KMS-11 (cell line): ENCODE data around the gene PSMA7.

Source experiments
- H2AFZ ChIP-seq: fragments of 200-600 bp; sonication (generic); 2 replicates; pipeline ENCODE4 v1.6.1; 2016; ENCODE audit warnings: antibody characterized with exemption, mixed run types, low read depth
- H3K27ac ChIP-seq: fragments of 200-600 bp; sonication (generic); 2 replicates; pipeline ENCODE4 v1.6.1; 2016; ENCODE audit warnings: mild to moderate bottlenecking, mixed run types
- H3K27me3 ChIP-seq: fragments of 200-600 bp; sonication (generic); 2 replicates; pipeline ENCODE4 v1.6.1; 2017; ENCODE audit warnings: mild to moderate bottlenecking, low read depth, mixed run types, moderate library complexity; ENCODE audit not compliant: insufficient read depth
- H3K36me3 ChIP-seq: fragments of 200-600 bp; sonication (generic); 2 replicates; pipeline ENCODE4 v1.6.1; 2017; ENCODE audit warnings: mild to moderate bottlenecking, mixed run types; ENCODE audit not compliant: insufficient read depth
- H3K4me1 ChIP-seq: fragments of 200-600 bp; sonication (generic); 2 replicates; pipeline ENCODE4 v1.6.1; 2016; ENCODE audit warnings: mild to moderate bottlenecking, low read depth, mixed run types; ENCODE audit not compliant: poor library complexity, severe bottlenecking
- H3K4me2 ChIP-seq: fragments of 200-600 bp; sonication (generic); 2 replicates; pipeline ENCODE4 v1.7.0; 2016; ENCODE audit warnings: mild to moderate bottlenecking, mixed run types
- H3K4me3 ChIP-seq: fragments of 200-600 bp; sonication (generic); IDR thresholded peaks from 2 replicates; pipeline ENCODE4 v1.6.1; 2017; ENCODE audit warnings: low read depth, low read length, mixed read lengths; ENCODE audit not compliant: insufficient read depth
- H3K79me2 ChIP-seq: fragments of 200-600 bp; sonication (generic); 2 replicates; pipeline ENCODE4 v1.6.1; 2016; ENCODE audit warnings: low read depth, mixed run types; ENCODE audit not compliant: insufficient read depth
- H3K9ac ChIP-seq: fragments of 200-600 bp; sonication (generic); 2 replicates; pipeline ENCODE4 v1.6.1; 2016; ENCODE audit warnings: mild to moderate bottlenecking, mixed run types
- H4K20me1 ChIP-seq: fragments of 200-600 bp; sonication (generic); 2 replicates; pipeline ENCODE4 v1.6.1; 2016; ENCODE audit warnings: mild to moderate bottlenecking, mixed run types; ENCODE audit not compliant: insufficient read depth
- TF ChIP-seq, protein P1 (sequence below): fragments of 200-600 bp; sonication (generic); conservative IDR thresholded peaks from 2 replicates; pipeline ENCODE4 v1.6.1; 2017; ENCODE audit warnings: low read depth, mild to moderate bottlenecking, antibody characterized with exemption, low read length, moderate library complexity, mixed read lengths

The PSMA7 gene

DNA sequence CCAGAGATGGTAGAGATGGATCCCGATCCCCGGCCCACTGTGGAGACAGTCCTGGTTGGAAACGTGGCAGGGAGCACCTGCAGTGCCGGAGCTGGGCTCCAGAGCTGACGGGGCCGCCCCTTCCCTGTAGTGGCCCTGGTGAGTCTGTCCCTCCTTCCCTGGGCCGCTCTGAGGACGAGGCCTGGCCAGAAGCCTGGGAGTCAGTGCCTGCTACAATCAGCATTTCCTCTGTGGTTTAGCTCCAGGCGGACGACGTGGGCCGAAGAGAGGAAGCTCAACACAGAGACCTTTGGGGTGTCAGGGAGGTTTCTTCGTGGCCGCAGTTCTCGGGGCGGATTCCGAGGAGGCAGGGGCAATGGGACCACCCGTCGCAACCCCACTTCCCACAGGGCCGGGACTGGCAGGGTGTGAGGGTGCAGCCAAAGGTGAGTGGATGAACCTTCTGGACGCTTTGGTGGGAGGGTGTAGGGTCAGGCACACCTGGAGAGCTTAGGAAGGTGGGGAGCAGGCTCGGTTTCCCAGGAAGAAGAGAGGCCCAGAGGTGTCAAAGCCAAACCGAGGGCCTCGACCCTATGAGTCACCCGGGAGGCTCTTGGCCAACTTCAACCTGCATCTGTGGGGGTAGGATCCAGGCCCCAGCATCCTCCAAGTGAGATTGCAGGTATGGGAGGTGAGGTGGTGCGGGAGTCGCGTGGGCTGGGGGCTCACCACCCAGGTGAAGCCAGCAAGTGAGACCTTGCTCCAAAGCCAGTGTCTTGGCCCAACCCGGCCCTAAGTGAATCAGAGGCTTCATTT, 9.9 kb downstream of the PSMA7 start:
- H3K4me3 ChIP-seq: no peak overlapping the region
- no peak overlapping the region for H3K9ac ChIP-seq
- TF ChIP-seq, protein P1, sequence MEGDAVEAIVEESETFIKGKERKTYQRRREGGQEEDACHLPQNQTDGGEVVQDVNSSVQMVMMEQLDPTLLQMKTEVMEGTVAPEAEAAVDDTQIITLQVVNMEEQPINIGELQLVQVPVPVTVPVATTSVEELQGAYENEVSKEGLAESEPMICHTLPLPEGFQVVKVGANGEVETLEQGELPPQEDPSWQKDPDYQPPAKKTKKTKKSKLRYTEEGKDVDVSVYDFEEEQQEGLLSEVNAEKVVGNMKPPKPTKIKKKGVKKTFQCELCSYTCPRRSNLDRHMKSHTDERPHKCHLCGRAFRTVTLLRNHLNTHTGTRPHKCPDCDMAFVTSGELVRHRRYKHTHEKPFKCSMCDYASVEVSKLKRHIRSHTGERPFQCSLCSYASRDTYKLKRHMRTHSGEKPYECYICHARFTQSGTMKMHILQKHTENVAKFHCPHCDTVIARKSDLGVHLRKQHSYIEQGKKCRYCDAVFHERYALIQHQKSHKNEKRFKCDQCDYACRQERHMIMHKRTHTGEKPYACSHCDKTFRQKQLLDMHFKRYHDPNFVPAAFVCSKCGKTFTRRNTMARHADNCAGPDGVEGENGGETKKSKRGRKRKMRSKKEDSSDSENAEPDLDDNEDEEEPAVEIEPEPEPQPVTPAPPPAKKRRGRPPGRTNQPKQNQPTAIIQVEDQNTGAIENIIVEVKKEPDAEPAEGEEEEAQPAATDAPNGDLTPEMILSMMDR: no peak
- H3K4me1 ChIP-seq: no peaks in the 10 kb centered on the region
- H3K27me3 ChIP-seq: no peaks in the 10 kb centered on the region
- no peaks in the 10 kb centered on the region for H4K20me1 ChIP-seq
- H3K79me2 ChIP-seq: no peaks in the 10 kb centered on the region
- no peak overlapping the region for H2AFZ ChIP-seq
- no peak overlapping the region for H3K4me2 ChIP-seq
- H3K36me3 ChIP-seq: no peaks in the 10 kb centered on the region; the same call in 1 of the 2 replicates
- no peak overlapping the region for H3K27ac ChIP-seq

- no peaks in the 10 kb centered on the region for H3K27me3 ChIP-seq
- H4K20me1 ChIP-seq: no peaks in the 10 kb centered on the region
- no peak overlapping the region for H2AFZ ChIP-seq
- no peak overlapping the region for H3K4me3 ChIP-seq
- H3K36me3 ChIP-seq: no peaks in the 10 kb centered on the region; the same call in 1 of the 2 replicates
- no peaks in the 10 kb centered on the region for H3K4me1 ChIP-seq
- TF ChIP-seq, protein P1: no peak
- no peak overlapping the region for H3K9ac ChIP-seq
- no peak overlapping the region for H3K27ac ChIP-seq
- no peak overlapping the region for H3K4me2 ChIP-seq
- no peaks in the 10 kb centered on the region for H3K79me2 ChIP-seq
These were observed 10.8 kb downstream of the PSMA7 start for GRCh38 chr20:62132421-62132820.

DNA sequence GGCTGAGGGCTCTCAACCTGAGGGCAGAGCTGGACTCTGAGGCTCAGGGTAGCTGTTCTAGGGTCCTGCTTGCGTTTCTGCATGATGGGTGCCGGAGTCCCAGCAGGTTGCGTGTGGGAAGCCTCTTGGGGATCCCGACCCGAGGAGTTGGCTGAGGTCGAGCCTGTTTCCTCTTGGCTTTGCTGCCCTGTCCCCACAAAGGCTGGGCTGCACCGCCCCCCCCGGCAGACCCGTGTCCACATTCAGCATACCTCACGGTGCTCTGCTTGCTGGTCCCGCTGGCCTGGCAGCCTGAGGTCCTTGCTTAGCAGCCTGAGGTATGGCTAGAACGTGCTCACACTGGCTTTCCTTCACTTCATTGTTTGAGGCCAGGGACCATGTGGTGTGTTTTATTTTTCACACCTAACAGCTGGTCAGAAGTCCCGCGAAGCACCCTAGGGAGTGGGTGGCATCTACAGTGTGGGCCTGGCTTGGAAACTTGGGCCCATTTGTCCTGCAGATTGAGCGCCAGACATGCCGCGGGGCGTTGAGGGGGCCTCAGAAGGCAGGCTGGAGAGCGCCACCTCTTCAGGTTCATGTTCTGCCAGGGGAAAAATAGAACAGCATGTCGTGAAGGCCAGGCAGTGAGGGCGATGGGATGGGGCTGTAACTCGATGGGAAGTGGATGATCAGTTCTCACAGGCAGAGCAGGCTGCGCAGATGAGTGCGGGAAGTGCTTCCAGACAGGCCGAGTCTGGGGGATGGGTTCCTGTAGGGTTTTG, 11.5 kb downstream of the PSMA7 start:
- H3K4me2 ChIP-seq: no peak overlapping the region
- no peaks in the 10 kb centered on the region for H3K79me2 ChIP-seq
- no peak overlapping the region for H3K4me3 ChIP-seq
- H4K20me1 ChIP-seq: no peaks in the 10 kb centered on the region
- no peaks in the 10 kb centered on the region for H3K36me3 ChIP-seq
- no peak overlapping the region for H3K9ac ChIP-seq
- no peak overlapping the region for H3K27ac ChIP-seq
- TF ChIP-seq, protein P1: no peak
- no peak overlapping the region for H2AFZ ChIP-seq
- H3K27me3 ChIP-seq: no peaks in the 10 kb centered on the region
- H3K4me1 ChIP-seq: no peaks in the 10 kb centered on the region

DNA sequence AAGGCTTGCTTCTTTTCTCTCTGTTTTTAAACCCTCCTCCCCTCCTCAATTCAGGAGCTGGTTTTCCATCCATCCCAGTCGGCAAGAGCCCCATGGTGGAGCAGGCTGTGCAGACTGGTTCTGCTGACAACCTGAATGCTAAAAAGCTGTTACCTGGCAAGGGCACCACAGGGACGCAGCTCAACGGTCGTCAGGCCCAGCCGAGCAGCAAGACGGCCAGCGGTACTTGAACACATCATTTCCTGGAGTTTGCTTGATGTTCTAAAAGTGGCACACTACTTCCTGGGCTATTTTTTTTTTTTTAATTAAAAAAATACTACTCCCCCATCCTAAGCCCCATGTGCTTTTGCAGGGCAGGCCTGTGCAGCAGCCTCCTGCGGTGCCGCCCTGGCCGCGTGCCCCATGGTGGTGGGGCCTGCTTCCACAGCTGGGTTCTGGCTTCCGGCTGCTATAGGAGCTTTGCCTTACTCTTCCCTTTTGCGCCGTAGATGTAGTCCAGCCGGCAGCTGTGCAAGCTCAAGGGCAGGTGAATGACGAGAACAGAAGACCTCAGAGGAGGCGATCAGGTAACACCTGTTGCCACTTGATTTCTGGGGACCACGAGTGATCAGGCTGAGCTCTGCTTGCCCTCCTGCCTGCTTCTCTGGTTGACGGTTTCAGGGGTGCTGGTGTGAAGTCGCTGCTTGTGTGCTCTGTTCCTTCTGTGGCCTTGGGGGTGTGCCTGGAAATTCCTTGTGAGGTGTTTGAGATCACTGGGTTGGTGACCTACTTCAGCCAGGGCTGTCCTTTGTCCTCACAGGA, 13.3 kb downstream of the PSMA7 start:
- Histone ChIP-seq H2AFZ (no peak overlapping the region), H3K9ac (no peak overlapping the region), H3K27ac (no peak overlapping the region), H4K20me1 (no peaks in the 10 kb centered on the region), H3K4me2 (no peak overlapping the region), H3K79me2 (peaks cover 6% of the 10 kb centered on the region; the same call in 1 of the 2 replicates), H3K36me3 (peaks cover 6% of the 10 kb centered on the region; the same call in 1 of the 2 replicates), H3K27me3 (no peaks in the 10 kb centered on the region), H3K4me3 (no peak overlapping the region), H3K4me1 (no peaks in the 10 kb centered on the region)
- TF ChIP-seq, protein P1: no peak
